Keratinocyte (primary cell): Measurements from ENCODE around the gene TIAM1. TPM values are rescaled to one million over a fixed set of nuclear protein-coding genes. Genes with fewer than 3 reads are reported as not detected.

ENCODE experiments used
- DNase-seq: peaks from one replicate; pipeline ENCODE4 v3.0.0-alpha.2; 2011; ENCODE audit warnings: low read depth, missing footprints, low spot score
- FAIRE-seq: peaks from 2 replicates; lab custom pipeline; 2011; peaks lifted over from hg19 to GRCh38; lab: Jason Lieb, UNC
- H2AFZ ChIP-seq: 2 replicates; pipeline ENCODE4 v1.6.0; 2012; ENCODE audit warnings: low read length, control low read depth, inconsistent platforms; ENCODE audit not compliant: control insufficient read depth
- H3K27ac ChIP-seq: 2 replicates; pipeline ENCODE4 v1.5.1; 2011; ENCODE audit warnings: low read length; ENCODE audit not compliant: control insufficient read depth, insufficient read depth
- H3K27me3 ChIP-seq: 3 replicates; pipeline ENCODE4 v1.6.0; 2011; ENCODE audit warnings: low read length; ENCODE audit not compliant: control insufficient read depth, insufficient read depth; ENCODE audit errors: extremely low read depth
- H3K36me3 ChIP-seq, 2 experiments: 2 replicates in 1 of 2; 3 replicates in 1 of 2; pipeline ENCODE4 v1.5.1; 2011; ENCODE audit warnings: low read length in 2 of 2, mild to moderate bottlenecking in 1 of 2; ENCODE audit not compliant: control insufficient read depth in 2 of 2, insufficient read depth in 2 of 2; ENCODE audit errors: extremely low read depth in 1 of 2
- H3K4me1 ChIP-seq: 3 replicates; pipeline ENCODE4 v1.5.1; 2011; ENCODE audit warnings: low read length; ENCODE audit not compliant: control insufficient read depth, insufficient read depth; ENCODE audit errors: extremely low read depth
- H3K4me2 ChIP-seq: 3 replicates; pipeline ENCODE4 v1.6.0; 2011; ENCODE audit warnings: low read depth, low read length; ENCODE audit not compliant: control insufficient read depth, insufficient read depth; ENCODE audit errors: extremely low read depth
- H3K4me3 ChIP-seq, 3 experiments: fragments of 200-600 bp in 1 of 3; sonication (generic) in 1 of 3; 2 replicates in 2 of 3; 3 replicates in 1 of 3; pipeline ENCODE4 v1.5.1; 2011 to 2016; ENCODE audit warnings: low read length in 3 of 3, mild to moderate bottlenecking in 3 of 3, control low read depth in 2 of 3, inconsistent platforms in 1 of 3, low read depth in 1 of 3, mixed read lengths in 1 of 3, mixed run types in 1 of 3, moderate library complexity in 1 of 3; ENCODE audit not compliant: control insufficient read depth in 2 of 3, insufficient read depth in 2 of 3; ENCODE audit errors: extremely low read depth in 1 of 3
- H3K79me2 ChIP-seq: 2 replicates; pipeline ENCODE4 v1.6.0; 2012; ENCODE audit warnings: low read length; ENCODE audit not compliant: control insufficient read depth, insufficient read depth
- H3K9ac ChIP-seq: 3 replicates; pipeline ENCODE4 v1.6.0; 2011; ENCODE audit warnings: low read length; ENCODE audit not compliant: control insufficient read depth, insufficient read depth; ENCODE audit errors: extremely low read depth
- H3K9me1 ChIP-seq: 3 replicates; pipeline ENCODE4 v1.6.0; 2011; ENCODE audit warnings: low read length; ENCODE audit not compliant: control insufficient read depth, insufficient read depth; ENCODE audit errors: extremely low read depth
- H3K9me3 ChIP-seq: 2 replicates; pipeline ENCODE4 v1.5.1; 2012; ENCODE audit warnings: low read depth, low read length; ENCODE audit not compliant: control insufficient read depth
- H4K20me1 ChIP-seq: 3 replicates; pipeline ENCODE4 v1.6.0; 2011; ENCODE audit warnings: low read length; ENCODE audit not compliant: control insufficient read depth, insufficient read depth; ENCODE audit errors: extremely low read depth
- CTCF ChIP-seq, 3 experiments: IDR thresholded peaks in 1 of 3; conservative IDR thresholded peaks in 1 of 3; optimal IDR thresholded peaks in 1 of 3; 2 replicates in 2 of 3; 3 replicates in 1 of 3; pipeline versions ENCODE3 to v1.5.1; 2011; ENCODE audit warnings: low read length in 3 of 3, mild to moderate bottlenecking in 3 of 3, moderate library complexity in 2 of 3, control low read depth in 1 of 3, inconsistent platforms in 1 of 3; ENCODE audit not compliant: insufficient read depth in 2 of 3; ENCODE audit errors: extremely low read depth in 1 of 3
- EZH2 ChIP-seq: IDR thresholded peaks from one replicate; pipeline ENCODE4 v1.6.1; 2012; ENCODE audit warnings: inconsistent platforms, mild to moderate bottlenecking, low read length, moderate library complexity
- dilution Hi-C: fragments of 300-500 bp; cut with MboI; formaldehyde crosslinking; loops from one replicate; pipeline ENCODE4 v1.7.0; 2020; ENCODE audit warnings: low sequenced_read_pairs; ENCODE audit not compliant: extremely low pct_ligation_motif_present
- polyA plus RNA-seq, 5 experiments: library from polyadenylated mRNA; depleted of rRNA in 3 of 5; stranded (reverse) in 3 of 5; stranded (forward) in 1 of 5; unstranded in 1 of 5; fragments of >200 nt; gene quantifications; 1 replicate in 1 of 5; 2 replicates in 3 of 5; 3 replicates in 1 of 5; pipeline versions ENCODE4 v1.2.1 to v1.2.3, GENCODE V29; 2011 to 2012; ENCODE audit warnings: missing spikeins in 2 of 5, low read depth in 1 of 5, low replicate concordance in 1 of 5

Gene TIAM1
- polyA plus RNA-seq, 1 donor (not counting 4 experiments of a cell fraction or from before 2014, with no cell fraction given) = 8.3 TPM

- no peak overlapping the region for H3K4me2 ChIP-seq
- H2AFZ ChIP-seq = no peak overlapping the region
- H4K20me1 ChIP-seq = no peaks in the 10 kb centered on the region
- peaks cover 2% of the 10 kb centered on the region for H3K79me2 ChIP-seq
- DNase-seq = no peak
- dilution Hi-C loops = no loop called here
- H3K4me3 ChIP-seq = no peak overlapping the region
- no peak for FAIRE-seq
- no peak overlapping the region for H3K27ac ChIP-seq
- H3K4me1 ChIP-seq = peaks cover 39% of the 10 kb centered on the region
- no peaks in the 10 kb centered on the region for H3K9me1 ChIP-seq
- no peaks in the 10 kb centered on the region for H3K27me3 ChIP-seq
- no peaks in the 10 kb centered on the region for H3K9me3 ChIP-seq
- H3K36me3 ChIP-seq = no peaks in the 10 kb centered on the region
- TF ChIP-seq CTCF (optimal IDR thresholded peaks at IDR 0.05 in 1 of 3, IDR thresholded peaks at IDR 0.05 in 1 of 3, conservative IDR thresholded peaks at IDR 0.05 in 1 of 3; ENCODE audit: extremely low read depth in 1 of 3, insufficient read depth in 2 of 3, low read length in 3 of 3) (no peak), EZH2 (no peak)
- no peak overlapping the region for H3K9ac ChIP-seq
Measured at GRCh38 chr21:31340942-31341487, 3.0 kb downstream of the TIAM1 start.

GRCh38 chr21:31340514-31340913 is 3.5 kb downstream of the TIAM1 start:
- no peaks in the 10 kb centered on the region for H4K20me1 ChIP-seq
- no peak overlapping the region for H3K4me3 ChIP-seq
- H3K27me3 ChIP-seq = no peaks in the 10 kb centered on the region
- no peak for DNase-seq
- H3K27ac ChIP-seq = no peak overlapping the region
- H2AFZ ChIP-seq = no peak overlapping the region
- TF ChIP-seq EZH2 (no peak), CTCF (optimal IDR thresholded peaks at IDR 0.05 in 1 of 3, IDR thresholded peaks at IDR 0.05 in 1 of 3, conservative IDR thresholded peaks at IDR 0.05 in 1 of 3; ENCODE audit: extremely low read depth in 1 of 3, insufficient read depth in 2 of 3, low read length in 3 of 3) (no peak)
- H3K9me3 ChIP-seq = no peaks in the 10 kb centered on the region
- peaks cover 44% of the 10 kb centered on the region for H3K4me1 ChIP-seq
- no peaks in the 10 kb centered on the region for H3K36me3 ChIP-seq
- FAIRE-seq = no peak
- dilution Hi-C loops = no loop called here
- no peak overlapping the region for H3K4me2 ChIP-seq
- no peak overlapping the region for H3K9ac ChIP-seq
- peaks cover 2% of the 10 kb centered on the region for H3K9me1 ChIP-seq
- H3K79me2 ChIP-seq = peaks cover 2% of the 10 kb centered on the region
